ENCODE data around the gene FERMT1.
A peak's percentile ranks its signal among the peaks of the same experiment; 100 is the strongest.

The FERMT1 gene

GRCh38 chr20:6122873-6123648 is at the start of gene FERMT1:
Gene FERMT1, minus strand, starts transcription at chr20:6123030. Its CDS starts 3,476 bp downstream, at chr20:6119554.
- DNase-seq: peak; percentile 4 to 27
- TF ChIP-seq GATA1 (IDR thresholded peaks at IDR 0.05; ENCODE audit: low read depth, low read length): no peak

GRCh38 chr20:6169251-6169650 is 46.4 kb upstream of the FERMT1 start:
- TF ChIP-seq POLR2A (IDR thresholded peaks at IDR 0.05; ENCODE audit: low read length) (no peak), GATA1 (IDR thresholded peaks at IDR 0.05; ENCODE audit: low read depth, low read length) (no peak)
- peak in 1 of 2 experiments; percentile 2 for DNase-seq

GRCh38 chr20:6168204-6168603 is 45.4 kb upstream of the FERMT1 start:
- no peak for DNase-seq
- TF ChIP-seq POLR2A (IDR thresholded peaks at IDR 0.05; ENCODE audit: low read length): no peak
- TF ChIP-seq GATA1 (IDR thresholded peaks at IDR 0.05; ENCODE audit: low read depth, low read length): no peak

GRCh38 chr20:6165346-6165745 is 42.5 kb upstream of the FERMT1 start:
- no peak for DNase-seq
- TF ChIP-seq POLR2A (IDR thresholded peaks at IDR 0.05; ENCODE audit: low read length) (no peak), GATA1 (IDR thresholded peaks at IDR 0.05; ENCODE audit: low read depth, low read length) (no peak)

GRCh38 chr20:6164421-6165341 is 41.9 kb upstream of the FERMT1 start:
- no peak for DNase-seq
- TF ChIP-seq POLR2A (IDR thresholded peaks at IDR 0.05; ENCODE audit: low read length): no peak
- TF ChIP-seq GATA1 (IDR thresholded peaks at IDR 0.05; ENCODE audit: low read depth, low read length): no peak

GRCh38 chr20:6160736-6161135 is 37.9 kb upstream of the FERMT1 start:
- TF ChIP-seq GATA1 (IDR thresholded peaks at IDR 0.05; ENCODE audit: low read depth, low read length) (no peak), POLR2A (IDR thresholded peaks at IDR 0.05; ENCODE audit: low read length) (no peak)
- no peak for DNase-seq

- peak in 1 of 2 experiments; percentile 5 for DNase-seq
Measured at GRCh38 chr20:6157345-6157744, 34.5 kb upstream of the FERMT1 start.

GRCh38 chr20:6152777-6153176 is 29.9 kb upstream of the FERMT1 start:
- DNase-seq: no peak
- TF ChIP-seq GATA1 (IDR thresholded peaks at IDR 0.05; ENCODE audit: low read depth, low read length) (no peak), POLR2A (IDR thresholded peaks at IDR 0.05; ENCODE audit: low read length) (no peak)

More at GRCh38 chr20:6157345-6157744, 34.5 kb upstream of the FERMT1 start:
- TF ChIP-seq GATA1 (IDR thresholded peaks at IDR 0.05; ENCODE audit: low read depth, low read length) (no peak), POLR2A (IDR thresholded peaks at IDR 0.05; ENCODE audit: low read length) (no peak)

GRCh38 chr20:6148073-6148472 is 25.2 kb upstream of the FERMT1 start:
- DNase-seq: no peak
- TF ChIP-seq POLR2A (IDR thresholded peaks at IDR 0.05; ENCODE audit: low read length): no peak
- no peak for TF ChIP-seq GATA1 (IDR thresholded peaks at IDR 0.05; ENCODE audit: low read depth, low read length)

- TF ChIP-seq GATA1 (IDR thresholded peaks at IDR 0.05; ENCODE audit: low read depth, low read length) (no peak), POLR2A (IDR thresholded peaks at IDR 0.05; ENCODE audit: low read length) (no peak)
- DNase-seq: peak; percentile 53 to 80
Measured at GRCh38 chr20:6142348-6142993, 19.6 kb upstream of the FERMT1 start.

GRCh38 chr20:6140947-6141346 is 18.1 kb upstream of the FERMT1 start:
- DNase-seq: peak in 1 of 2 experiments; percentile 15
- TF ChIP-seq GATA1 (IDR thresholded peaks at IDR 0.05; ENCODE audit: low read depth, low read length) (no peak), POLR2A (IDR thresholded peaks at IDR 0.05; ENCODE audit: low read length) (no peak)

- TF ChIP-seq GATA1 (IDR thresholded peaks at IDR 0.05; ENCODE audit: low read depth, low read length) (no peak), POLR2A (IDR thresholded peaks at IDR 0.05; ENCODE audit: low read length) (no peak)
- no peak for DNase-seq
Measured at GRCh38 chr20:6135347-6135746, 12.5 kb upstream of the FERMT1 start.

GRCh38 chr20:6134592-6134991 is 11.8 kb upstream of the FERMT1 start:
- TF ChIP-seq GATA1 (IDR thresholded peaks at IDR 0.05; ENCODE audit: low read depth, low read length): no peak
- TF ChIP-seq POLR2A (IDR thresholded peaks at IDR 0.05; ENCODE audit: low read length): no peak
- DNase-seq: no peak

- DNase-seq: no peak
- TF ChIP-seq GATA1 (IDR thresholded peaks at IDR 0.05; ENCODE audit: low read depth, low read length): no peak
- no peak for TF ChIP-seq POLR2A (IDR thresholded peaks at IDR 0.05; ENCODE audit: low read length)
Measured at GRCh38 chr20:6130045-6130444, 7.2 kb upstream of the FERMT1 start.

All from erythroblast (primary cell).